ENCODE measurements around the gene KANSL1.

DNA sequence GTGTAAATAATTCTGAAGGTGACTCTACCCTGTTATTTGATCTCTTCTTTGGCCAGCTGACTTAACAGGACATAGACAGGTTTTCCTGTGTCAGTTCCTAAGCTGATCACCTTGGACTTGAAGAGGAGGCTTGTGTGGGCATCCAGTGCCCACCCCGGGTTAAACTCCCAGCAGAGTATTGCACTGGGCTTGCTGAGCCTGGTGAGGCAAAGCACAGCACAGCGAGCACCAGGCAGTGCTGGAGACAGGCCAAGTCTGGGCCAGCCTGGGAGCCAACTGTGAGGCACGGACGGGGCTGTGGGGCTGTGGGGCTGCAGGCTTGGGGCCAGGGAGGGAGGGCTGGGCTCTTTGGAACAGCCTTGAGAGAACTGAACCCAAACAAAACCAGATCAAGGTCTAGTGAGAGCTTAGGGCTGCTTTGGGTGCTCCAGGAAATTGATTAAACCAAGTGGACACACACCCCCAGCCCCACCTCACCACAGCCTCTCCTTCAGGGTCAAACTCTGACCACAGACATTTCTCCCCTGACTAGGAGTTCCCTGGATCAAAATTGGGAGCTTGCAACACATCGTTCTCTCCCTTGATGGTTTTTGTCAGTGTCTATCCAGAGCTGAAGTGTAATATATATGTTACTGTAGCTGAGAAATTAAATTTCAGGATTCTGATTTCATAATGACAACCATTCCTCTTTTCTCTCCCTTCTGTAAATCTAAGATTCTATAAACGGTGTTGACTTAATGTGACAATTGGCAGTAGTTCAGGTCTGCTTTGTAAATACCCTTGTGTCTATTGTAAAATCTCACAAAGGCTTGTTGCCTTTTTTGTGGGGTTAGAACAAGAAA lies 189.1 kb downstream of the KANSL1 start:
- TF ChIP-seq, protein P1, sequence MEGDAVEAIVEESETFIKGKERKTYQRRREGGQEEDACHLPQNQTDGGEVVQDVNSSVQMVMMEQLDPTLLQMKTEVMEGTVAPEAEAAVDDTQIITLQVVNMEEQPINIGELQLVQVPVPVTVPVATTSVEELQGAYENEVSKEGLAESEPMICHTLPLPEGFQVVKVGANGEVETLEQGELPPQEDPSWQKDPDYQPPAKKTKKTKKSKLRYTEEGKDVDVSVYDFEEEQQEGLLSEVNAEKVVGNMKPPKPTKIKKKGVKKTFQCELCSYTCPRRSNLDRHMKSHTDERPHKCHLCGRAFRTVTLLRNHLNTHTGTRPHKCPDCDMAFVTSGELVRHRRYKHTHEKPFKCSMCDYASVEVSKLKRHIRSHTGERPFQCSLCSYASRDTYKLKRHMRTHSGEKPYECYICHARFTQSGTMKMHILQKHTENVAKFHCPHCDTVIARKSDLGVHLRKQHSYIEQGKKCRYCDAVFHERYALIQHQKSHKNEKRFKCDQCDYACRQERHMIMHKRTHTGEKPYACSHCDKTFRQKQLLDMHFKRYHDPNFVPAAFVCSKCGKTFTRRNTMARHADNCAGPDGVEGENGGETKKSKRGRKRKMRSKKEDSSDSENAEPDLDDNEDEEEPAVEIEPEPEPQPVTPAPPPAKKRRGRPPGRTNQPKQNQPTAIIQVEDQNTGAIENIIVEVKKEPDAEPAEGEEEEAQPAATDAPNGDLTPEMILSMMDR (IDR thresholded peaks at IDR 0.05) = no peak
- TF ChIP-seq POLR2A (IDR thresholded peaks at IDR 0.05) = no peak
